HG02678 (cell line): Measurements from ENCODE around the gene FBXW4.

ENCODE experiments used
- ATAC-seq: cut with Tn5 transposase; IDR thresholded peaks from one replicate; pipeline ENCODE4 v1.9.1; 2021; ENCODE audit warnings: mild to moderate bottlenecking, moderate library complexity; ENCODE audit not compliant: unreplicated experiment

FBXW4 gene

DNA sequence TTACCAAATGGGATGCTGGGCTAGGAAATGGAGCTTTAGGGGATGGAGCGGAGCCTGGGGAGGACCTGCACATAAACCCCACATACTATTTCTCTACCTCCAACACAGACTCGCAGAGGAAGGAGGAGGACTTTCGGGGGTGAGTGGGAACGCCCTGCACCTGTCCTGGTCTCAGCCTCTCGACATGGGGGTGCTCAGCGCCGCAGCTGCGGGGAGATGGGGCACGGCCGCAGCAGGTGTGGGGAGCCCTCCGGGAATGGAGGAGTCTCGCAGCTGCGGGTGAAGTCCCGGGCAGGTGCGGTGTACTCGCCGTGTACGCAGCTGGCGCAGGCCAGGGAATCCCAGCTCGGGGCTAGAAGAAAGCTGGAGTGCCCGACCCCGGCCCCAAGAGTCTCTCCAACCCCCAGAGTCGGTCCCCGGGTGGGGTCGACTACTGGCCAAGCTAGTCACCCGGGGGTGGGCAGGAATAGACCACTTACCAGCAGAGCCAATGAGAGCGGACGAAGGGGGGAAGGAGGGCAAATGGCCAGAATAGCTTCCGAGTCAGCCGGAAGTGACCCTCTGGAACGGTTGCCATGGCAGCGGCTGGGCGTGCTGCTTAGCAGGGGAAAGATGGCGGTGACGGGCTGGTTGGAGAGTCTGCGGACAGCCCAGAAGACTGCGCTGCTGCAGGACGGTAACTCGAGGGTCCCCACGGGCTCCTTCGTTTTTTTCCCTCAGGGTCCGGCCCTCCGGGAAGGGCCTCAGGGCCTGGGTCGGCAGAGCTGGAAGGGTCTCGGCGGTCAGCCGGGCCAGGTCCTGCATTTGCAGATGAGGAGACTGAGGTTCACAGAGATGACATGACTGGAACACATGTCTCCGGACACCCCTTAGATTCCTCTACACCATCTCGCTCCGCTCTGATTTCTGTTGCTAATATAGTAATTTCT lies 107.0 kb downstream of the FBXW4 start, which contains the start of the genes DPCD and POLL:
Gene DPCD (plus strand): TSS at position 597 of the 929 bp plus-strand sequence. CDS start 16 bp downstream, at position 613.
Gene POLL (minus strand): TSS at position 533 of the 929 bp plus-strand sequence. CDS start 897 bp downstream, outside the sequence.
- ATAC-seq, result peak; percentile 97

DNA sequence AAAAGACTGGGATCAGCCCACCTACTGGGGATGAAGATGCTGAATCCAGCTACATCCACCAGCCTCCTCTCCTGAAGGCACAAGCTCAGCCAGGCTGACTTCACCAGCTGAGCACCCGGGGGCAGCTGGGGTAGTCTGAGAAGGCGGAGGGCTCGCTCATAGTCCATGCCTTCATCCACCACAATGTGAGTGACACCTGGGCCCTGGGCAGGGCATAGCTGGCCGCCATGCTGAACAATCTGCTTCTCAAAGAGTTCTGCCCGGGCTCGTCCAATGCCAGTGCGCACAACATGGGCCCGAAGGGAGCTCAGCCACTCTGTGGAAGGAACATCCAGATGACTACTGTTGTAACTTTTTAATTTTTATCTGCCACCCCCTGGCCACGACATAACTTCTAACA lies 109.1 kb downstream of the FBXW4 start:
- ATAC-seq, result no peak

DNA sequence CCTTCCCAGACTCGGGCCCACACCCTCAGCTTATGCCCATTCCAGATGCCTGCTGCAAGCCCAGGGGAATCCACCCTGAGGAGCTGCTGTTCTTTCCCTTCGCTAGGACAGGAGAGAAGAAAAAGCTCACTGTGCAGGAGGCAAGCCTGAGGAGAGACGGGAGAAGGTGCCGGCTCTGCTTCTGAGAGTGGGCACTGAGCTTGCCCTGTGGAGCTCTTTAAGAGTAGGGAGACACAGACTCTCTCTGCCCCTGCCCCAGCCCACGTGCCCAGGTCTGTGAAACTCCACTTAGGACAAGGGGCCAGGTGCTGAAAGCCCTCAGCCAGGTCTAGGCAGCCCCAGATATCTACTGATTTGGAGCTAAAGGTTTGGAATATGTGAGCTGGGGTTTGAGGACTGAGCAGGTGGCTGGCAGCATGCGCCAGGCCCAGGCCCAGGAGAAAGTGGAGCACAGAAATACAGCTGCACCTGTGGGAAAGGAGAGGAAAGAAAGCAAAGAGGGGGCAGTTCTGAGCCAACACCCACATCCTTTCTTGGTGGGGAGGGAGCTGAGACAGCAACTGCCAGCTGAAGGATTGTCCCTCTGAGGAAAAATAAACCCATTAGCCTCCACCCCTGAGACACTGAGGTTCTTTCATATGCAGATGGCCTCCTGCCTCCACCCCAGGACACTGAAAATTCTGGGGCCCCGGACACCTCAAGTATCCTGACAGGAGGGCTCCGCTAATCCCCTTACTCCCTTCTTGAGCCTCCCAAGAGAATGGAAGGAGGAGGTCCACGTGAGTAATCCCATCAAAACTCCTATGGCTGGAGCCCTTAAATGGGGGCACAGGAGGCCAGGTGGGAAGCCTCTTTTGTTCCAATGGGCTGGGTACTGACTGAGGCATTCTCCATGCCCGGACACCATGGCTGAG lies 114.2 kb downstream of the FBXW4 start:
- ATAC-seq, result no peak

DNA sequence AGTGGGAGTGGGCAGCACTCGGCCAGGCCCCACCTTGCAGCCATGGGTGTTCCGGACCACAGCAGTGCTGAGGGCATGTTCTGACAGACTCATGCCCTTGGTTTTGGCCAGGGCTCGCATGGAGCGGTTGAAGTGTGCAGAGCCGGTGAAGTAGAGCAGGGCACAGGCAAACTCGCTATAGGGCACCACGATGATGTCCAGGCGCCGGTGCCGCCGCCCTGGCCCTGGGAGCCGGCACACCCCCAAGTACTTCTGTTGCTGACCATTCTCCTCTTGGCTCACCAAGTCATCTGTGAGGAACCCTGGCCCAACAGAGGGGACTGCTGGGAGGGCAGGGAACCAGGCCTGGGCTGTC lies 115.5 kb downstream of the FBXW4 start:
- ATAC-seq, result no peak

DNA sequence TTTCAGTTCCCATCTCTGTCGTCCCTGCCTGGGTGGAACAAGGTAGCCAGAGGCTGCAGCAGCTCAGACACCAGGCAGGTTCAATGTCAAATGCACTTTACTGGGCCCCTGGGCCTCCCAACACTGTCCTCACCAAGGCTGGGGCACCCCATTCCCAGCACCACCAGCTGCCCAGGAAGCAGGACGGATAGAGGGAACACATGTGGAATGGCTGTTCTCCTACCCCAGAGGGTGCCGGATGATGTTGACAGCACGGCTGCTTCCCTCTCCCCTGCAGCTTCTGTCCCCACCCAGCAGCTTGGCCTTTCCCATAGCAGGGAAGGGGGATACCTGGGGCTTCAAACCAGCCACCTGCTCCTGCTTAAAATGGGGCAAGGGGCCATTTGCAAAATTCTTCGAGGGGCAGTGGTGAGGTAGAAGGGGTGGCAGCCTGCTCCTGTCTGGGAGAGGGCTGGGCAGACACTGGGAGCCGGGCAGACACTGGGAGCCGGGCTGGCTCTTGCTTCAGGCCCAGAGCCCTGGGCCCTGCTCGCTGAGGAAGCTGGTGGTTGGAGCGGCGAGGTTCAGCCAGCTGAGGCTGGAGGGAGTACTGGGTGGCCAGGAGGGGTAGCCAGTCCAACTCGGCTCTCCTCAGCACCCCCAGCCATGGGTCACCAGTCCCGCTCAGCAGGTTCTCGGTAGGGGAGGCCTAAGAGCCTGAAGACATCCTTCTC lies 116.0 kb downstream of the FBXW4 start:
- ATAC-seq, result no peak

DNA sequence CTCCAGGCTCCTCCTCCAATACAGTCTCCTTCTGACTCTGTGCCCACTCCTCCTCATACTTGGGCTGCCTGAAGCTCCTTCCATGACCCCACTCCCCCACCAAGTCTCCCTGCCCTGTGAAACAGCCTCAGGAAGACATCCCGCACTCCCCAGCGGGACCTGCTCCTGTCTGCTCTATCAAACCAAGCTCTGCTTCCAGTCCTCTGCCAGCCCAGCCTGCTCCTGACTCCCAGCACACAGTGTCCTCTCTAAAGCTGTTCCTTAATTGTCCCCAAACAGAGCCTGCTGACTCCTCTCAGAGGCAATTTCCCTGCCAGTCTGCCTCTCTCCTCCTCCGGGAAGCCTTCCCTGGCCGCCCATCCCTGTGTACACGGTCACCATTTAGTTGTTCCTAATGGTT lies 116.8 kb downstream of the FBXW4 start:
- ATAC-seq, result no peak

DNA sequence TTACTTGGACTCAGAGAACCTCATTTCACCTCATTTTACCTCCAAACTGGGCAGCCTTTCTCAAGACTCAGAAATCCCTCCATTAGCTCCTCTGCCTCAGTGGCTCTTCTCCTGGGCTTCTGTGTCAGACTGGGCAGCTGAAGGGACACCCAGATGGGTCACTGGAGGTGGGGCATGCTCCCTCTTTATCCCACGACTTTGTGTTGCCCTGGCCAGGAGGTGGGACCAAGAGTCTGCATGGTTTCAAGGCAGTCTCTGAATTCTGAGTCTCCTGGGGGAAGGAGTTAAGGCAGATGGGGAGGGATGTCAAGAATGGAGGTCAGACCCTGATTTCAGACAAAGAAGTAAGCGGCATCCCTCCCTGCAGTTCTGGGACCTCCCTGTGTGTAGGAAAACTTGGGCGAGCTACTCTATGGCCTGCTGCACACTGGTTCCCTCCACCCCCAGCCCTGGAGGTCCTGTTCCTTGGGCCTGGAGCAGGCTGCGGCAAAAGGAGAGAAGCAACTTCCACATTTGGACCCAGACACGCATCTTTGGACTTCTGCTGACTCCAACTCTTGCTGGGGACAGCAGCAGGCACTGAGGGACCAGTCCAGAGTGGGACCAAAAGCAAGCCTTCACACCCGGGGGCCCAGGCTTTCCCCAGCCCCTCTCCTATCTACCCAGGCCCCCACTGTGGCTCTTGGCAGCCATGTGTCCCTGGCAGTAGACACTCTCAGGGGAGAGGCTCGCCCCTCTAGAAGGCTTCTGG lies 117.7 kb downstream of the FBXW4 start:
- no peak for ATAC-seq

DNA sequence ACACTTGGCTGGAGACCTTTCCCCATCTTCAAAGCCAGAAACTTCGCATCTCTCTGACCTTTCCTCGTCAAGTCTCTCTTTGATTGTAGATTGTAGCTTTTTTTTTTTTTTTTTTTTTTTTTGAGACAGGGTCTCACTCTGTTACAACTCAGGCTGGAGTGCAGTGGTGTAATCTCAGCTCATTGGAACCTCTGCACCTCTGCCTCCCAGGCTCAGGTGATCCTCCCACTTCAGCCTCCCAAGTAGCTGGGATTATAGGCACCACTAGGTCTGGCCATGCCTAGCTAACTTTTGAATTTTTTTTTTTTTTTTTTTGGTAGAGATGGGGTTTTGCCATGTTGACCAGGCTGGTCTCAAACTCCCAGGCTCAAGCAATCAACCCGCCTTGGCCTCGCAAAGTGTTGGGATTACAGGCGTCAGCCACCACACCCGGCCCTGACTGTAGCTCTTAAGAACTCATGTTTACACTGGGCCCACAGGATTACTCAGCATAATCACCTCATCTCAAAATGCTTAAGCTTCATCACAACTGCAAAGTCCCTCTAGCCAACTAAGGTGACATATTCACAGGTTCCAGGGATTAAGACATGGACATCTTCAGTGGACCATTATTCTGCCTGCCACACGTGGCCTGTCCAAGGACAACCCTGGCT lies 118.6 kb downstream of the FBXW4 start:
- no peak for ATAC-seq

DNA sequence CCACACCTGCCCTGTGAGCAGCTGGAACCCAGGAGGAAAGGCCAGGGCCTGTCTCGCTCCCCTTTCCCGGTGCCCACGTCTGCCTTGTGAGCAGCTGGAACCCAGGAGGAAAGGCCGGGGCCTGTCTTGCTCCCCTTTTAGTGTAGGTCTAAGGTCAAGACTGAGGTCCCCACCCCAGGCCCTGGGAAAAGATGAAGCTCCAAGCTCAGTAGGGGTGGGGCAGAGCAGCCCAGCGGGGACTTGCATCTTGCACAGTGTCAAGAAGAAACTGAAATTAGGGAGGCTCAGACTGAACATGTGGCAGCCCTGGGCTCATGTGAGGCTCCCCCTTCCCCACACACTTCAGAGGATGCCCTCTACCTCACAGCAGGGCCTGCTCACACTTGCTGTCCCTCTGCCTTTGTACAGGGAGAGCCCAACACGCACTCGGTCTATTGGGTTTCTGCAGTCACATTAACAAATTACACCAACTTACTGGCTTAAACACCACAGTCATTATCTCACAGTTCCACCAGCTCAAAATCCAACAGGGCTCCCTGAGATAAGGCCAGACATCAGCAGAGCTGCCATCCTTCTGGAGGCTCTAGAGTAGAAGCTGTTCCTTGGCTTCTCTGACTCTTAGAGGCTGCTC lies 119.3 kb downstream of the FBXW4 start:
- no peak for ATAC-seq

DNA sequence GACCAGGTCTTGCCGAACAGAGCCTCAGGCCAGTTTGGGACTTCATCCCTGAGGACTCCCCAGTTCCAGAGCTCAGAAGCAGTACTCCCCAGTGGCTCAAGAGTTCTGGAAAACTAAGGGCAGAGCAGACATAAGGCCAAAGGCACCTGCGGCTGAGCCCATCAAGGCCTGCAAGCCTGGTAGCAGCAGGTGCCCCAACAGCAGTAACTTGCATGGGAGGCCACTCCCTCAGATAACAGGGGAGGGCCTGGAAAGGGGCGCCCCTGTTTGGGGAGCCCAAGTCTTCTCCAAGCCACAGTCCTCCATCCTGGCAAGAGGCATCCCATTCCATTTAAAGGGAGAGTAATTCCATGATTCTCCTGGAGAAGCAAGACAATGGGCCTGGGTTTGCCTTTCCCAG lies 119.9 kb downstream of the FBXW4 start:
- no peak for ATAC-seq

DNA sequence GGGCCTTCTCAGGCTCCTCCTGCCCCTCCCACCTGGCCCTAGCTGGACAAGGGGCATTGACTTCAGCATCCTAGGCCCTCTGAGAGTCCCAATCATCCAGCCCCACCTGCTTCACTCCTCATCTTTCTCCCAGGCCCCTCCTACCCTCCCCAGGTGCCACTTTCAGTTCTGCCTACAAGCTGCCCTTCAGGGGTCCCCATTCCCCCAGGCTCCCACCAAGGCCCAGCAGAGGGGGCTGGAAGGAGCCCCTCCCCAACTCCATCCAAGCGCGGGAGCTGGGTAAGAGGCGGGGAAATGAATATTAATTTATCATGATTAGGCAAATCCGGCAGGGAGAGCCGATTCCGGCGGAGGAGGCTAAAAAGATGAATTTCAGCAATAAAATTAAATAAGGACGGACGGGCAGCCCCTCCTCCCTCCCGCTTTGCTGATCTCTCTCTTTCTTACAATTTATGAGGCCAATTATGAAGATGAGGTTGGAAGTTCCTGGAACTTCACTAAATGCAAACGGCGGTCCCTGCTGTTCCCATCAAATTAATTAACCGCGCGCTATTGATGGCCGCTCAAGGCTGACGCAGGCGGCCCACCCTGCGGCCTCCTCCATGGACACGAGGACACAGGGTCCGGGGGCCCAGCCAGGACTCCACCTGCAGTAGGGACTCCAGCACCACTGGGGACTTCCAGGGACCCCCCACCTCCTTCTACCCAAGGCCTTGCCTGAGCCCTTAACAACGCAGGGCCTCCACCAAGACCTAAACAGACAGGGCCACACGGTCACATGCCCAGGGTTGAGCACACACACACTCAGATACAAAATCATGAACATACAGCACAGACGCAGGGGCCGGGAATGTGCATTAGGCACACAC lies 120.9 kb downstream of the FBXW4 start:
- ATAC-seq, result no peak

DNA sequence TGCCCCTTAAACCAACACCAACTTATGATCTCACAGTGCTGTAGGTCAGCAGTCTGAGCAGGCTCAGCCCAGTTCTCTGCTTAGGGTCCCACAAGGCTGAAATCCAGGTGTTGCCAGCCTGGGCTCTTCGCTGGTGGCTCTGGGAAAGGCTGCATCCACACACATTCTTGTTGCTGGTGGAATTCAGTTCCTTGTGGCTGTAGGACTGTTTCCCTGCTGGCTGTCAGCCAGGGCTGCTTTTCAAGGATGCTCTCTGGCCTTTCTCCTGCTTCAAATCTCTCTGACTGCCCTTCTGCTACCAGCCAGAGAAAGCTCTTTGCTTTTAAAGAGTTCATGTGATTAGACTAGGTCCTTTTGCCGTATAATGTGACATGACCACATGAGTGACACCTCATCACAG lies 122.2 kb downstream of the FBXW4 start:
- no peak for ATAC-seq

DNA sequence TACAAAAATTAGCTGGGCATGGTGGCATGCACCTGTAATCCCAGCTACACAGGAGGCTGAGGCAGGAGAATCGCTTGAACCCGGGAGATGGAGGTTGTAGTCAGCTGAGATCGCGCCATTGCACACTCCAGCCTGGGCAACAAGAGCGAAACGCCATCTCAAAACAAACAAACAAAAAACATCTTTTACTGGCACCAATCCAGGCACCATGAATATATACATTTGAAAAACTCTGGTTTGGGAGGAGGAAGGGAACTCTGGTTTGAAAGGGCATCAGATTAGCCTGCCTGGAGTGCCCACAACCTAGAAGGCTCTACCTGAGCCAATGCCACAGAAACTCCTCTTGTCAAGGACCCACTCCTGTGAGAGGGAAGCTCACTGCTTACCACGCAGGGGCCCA lies 122.8 kb downstream of the FBXW4 start:
- ATAC-seq, result no peak

DNA sequence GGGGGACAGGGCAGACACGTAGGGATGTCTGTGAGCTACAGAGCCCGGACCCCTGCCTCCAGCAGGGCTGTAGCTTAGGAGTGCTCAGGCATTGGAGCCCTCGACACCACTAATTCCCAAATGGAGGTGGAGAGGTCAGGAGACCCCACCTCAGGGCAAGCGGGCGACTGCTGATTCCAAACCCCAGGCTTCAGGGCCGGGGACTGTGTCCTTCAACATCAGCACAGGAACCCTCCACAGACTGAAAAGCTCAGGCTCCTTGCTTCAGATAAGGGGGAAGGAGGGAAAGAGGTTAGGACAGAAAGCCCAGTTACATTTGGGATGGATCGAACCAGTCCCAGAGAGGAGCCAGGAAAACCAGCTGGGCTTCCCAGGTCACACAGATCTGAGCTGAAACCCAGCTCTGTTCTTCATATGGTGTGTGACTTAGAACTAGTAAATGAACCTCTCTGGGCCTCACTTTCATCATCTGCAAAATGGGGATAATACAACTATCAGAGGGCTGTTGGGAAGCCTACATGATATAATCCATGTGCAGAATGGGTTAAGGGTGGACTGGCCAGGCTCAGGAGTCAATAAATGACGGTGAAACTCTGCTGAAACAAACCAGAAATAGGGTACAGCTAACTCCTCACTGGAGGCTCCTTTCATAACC lies 123.6 kb downstream of the FBXW4 start:
- ATAC-seq, result no peak

DNA sequence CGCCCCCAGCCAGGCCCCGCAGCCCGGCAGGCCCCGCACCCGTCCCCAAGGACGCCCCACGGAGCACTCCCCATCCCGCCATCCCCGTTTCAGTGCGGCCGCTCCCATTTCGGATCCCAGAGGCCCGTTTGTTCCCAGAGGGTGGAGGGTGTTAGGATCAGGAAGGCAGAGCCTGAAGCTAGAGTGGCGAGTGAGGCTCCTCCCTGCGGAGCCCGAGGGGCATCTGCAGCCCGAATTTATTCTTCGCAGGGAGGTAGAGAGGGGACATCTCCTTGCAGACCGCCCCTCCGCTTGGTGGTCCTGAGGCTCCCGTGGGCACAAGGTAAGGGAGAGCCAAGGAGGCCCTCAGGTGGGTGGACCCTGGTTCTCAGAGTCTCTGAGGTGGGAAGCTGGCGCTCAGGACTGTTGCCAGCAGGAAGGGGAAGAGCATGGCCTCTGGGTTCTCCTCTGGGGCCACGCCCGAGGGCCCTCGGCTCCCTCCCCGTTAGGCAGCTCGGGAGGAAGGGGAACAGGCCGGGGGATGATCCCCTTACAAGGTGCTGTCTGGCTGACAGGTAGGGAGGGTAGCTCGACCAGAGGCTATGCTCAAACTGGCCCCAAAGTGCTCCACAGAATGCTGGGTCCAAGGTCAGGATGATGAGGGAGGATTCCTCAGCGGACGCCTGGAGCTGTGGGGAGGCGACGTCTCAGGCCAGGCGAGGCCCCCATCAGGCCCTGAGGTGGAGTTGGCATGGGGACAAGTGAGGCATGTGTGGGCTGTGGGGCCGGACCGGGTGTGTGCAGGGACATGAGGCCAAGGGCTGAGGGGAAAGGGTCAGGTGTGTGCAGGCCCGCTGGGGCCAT lies 124.3 kb downstream of the FBXW4 start:
- no peak for ATAC-seq

DNA sequence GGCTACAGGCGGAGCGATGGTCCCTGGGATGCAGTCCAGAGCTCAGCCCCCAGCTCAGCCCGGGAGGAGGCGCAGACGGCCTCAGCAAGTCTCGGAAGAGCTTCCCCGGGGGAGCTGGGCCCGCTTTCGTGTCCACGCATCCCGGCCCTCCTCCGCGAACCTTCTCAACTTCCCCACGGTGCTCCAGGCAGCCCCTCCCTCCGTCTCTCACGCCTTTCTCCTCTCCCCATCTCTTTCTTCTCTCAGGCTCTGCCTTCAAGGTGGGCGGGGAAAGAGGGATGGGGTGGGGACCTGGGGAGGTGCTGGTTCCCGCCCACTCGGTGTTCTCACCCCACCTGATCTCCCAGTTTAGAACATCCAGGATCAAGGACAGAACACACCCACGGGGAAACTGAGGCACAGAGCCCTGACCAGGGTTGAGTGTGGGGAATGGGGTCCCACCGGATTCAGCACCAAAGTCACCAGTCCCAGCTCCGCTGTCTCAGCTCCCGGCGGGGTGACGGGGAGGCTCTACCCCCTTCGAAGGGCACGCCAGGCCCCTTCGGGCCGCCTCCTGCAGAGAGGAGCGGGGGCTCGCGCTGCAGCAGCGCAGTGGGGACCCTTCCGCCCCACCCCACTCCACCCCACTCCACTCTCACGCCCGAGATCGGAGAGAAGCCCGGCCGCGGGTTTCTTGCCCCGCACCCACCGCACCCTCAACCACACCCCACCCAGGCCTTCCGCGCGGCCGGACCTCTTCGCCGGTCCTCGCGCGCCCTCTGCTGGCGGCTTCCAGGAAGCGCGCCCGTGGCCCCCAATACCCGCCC lies 125.1 kb downstream of the FBXW4 start:
- peak; percentile 67 for ATAC-seq
